OCI-LY3 (cell line): ENCODE data around the gene RPH3AL.

ENCODE experiments used
- EZH2phosphoT487 ChIP-seq: fragments of 200-600 bp; shearing (Covaris generic); IDR thresholded peaks from 2 replicates; pipeline ENCODE4 v1.6.1; 2018; ENCODE audit warnings: antibody characterized with exemption, mixed run types, low read depth
- TF ChIP-seq, protein P1 (sequence below): fragments of 200-600, 300-600 bp; sonication (generic); IDR thresholded peaks from 2 replicates; pipeline ENCODE4 v1.5.1; 2014; ENCODE audit warnings: antibody characterized with exemption, low read length, low read depth

GRCh38 chr17:233473-233941, 119.1 kb downstream of the RPH3AL start:
- TF ChIP-seq, protein P1, sequence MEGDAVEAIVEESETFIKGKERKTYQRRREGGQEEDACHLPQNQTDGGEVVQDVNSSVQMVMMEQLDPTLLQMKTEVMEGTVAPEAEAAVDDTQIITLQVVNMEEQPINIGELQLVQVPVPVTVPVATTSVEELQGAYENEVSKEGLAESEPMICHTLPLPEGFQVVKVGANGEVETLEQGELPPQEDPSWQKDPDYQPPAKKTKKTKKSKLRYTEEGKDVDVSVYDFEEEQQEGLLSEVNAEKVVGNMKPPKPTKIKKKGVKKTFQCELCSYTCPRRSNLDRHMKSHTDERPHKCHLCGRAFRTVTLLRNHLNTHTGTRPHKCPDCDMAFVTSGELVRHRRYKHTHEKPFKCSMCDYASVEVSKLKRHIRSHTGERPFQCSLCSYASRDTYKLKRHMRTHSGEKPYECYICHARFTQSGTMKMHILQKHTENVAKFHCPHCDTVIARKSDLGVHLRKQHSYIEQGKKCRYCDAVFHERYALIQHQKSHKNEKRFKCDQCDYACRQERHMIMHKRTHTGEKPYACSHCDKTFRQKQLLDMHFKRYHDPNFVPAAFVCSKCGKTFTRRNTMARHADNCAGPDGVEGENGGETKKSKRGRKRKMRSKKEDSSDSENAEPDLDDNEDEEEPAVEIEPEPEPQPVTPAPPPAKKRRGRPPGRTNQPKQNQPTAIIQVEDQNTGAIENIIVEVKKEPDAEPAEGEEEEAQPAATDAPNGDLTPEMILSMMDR, result no peak
- TF ChIP-seq EZH2phosphoT487, result no peak
